Endothelial cell of umbilical vein (primary cell): ENCODE data around the gene ZEB1. TPM values are rescaled to one million over a fixed set of nuclear protein-coding genes. Genes with fewer than 3 reads are reported as not detected.

Experiments used
- BruUV-seq: library from RNA; stranded (reverse); fragments of 400-500 nt; replicated peaks from 2 replicates; lab custom pipeline; 2021; lab: Mats Ljungman, UMichigan
- CTCF ChIA-PET: fragments of 300-600, 350-600 bp; sonication (Branson Sonifier 250); formaldehyde crosslinking; loops from one replicate; lab custom pipeline; 2021; ENCODE audit warnings: antibody characterized with exemption, inconsistent platforms; lab: Charles Lee
- POLR2A ChIA-PET: fragments of 300-600, 350-600 bp; sonication (Branson Sonifier 250); formaldehyde crosslinking; loops from one replicate; lab custom pipeline; 2021; ENCODE audit warnings: antibody characterized with exemption, inconsistent platforms; lab: Charles Lee
- DNase-seq: peaks from one replicate; pipeline ENCODE4 v3.0.0-alpha.2; 2011; ENCODE audit warnings: low read depth, low spot score
- FAIRE-seq: peaks from 2 replicates; lab custom pipeline; 2011; peaks lifted over from hg19 to GRCh38; lab: Jason Lieb, UNC
- H2AFZ ChIP-seq: 2 replicates; pipeline ENCODE4 v1.6.0; 2012; ENCODE audit warnings: low read depth, low read length, control low read depth, inconsistent platforms
- H3K27ac ChIP-seq: 2 replicates; pipeline ENCODE4 v1.5.1; 2011; ENCODE audit warnings: low read depth, mild to moderate bottlenecking, control low read depth, low read length, moderate library complexity; ENCODE audit not compliant: insufficient read depth
- H3K27me3 ChIP-seq, 2 experiments: 2 replicates each; pipeline versions ENCODE4 v1.6.0 to v1.6.1; 2011; ENCODE audit warnings: low read length in 2 of 2, mixed read lengths in 1 of 2; ENCODE audit not compliant: control insufficient read depth in 2 of 2, insufficient read depth in 2 of 2
- H3K36me3 ChIP-seq, 2 experiments: 2 replicates in 1 of 2; 3 replicates in 1 of 2; pipeline ENCODE4 v1.5.1; 2011; ENCODE audit warnings: low read length in 2 of 2, mild to moderate bottlenecking in 1 of 2, moderate library complexity in 1 of 2; ENCODE audit not compliant: control insufficient read depth in 2 of 2, insufficient read depth in 2 of 2; ENCODE audit errors: extremely low read depth in 1 of 2
- H3K4me1 ChIP-seq: 3 replicates; pipeline ENCODE4 v1.5.1; 2011; ENCODE audit warnings: mild to moderate bottlenecking, low read length; ENCODE audit not compliant: control insufficient read depth, insufficient read depth; ENCODE audit errors: extremely low read depth
- H3K4me2 ChIP-seq: 2 replicates; pipeline ENCODE4 v1.6.1; 2011; ENCODE audit warnings: low read length, control low read depth, mixed read lengths; ENCODE audit not compliant: insufficient read depth
- H3K4me3 ChIP-seq, 3 experiments: fragments of 200-600 bp in 1 of 3; sonication (generic), shearing (Covaris generic) in 1 of 3; replicated peaks in 1 of 3; 2 replicates each; pipeline ENCODE4 v1.5.1; 2011 to 2016; ENCODE audit warnings: control low read depth in 3 of 3, low read length in 3 of 3, mild to moderate bottlenecking in 2 of 3, inconsistent platforms in 1 of 3, low read depth in 1 of 3, moderate library complexity in 1 of 3; ENCODE audit not compliant: insufficient read depth in 1 of 3
- H3K79me2 ChIP-seq: 2 replicates; pipeline ENCODE4 v1.6.0; 2012; ENCODE audit warnings: low read length, inconsistent platforms; ENCODE audit not compliant: control insufficient read depth, insufficient read depth
- H3K9ac ChIP-seq: replicated peaks from 2 replicates; pipeline ENCODE3; 2011; ENCODE audit warnings: low read length, control low read depth; ENCODE audit not compliant: insufficient read depth; ENCODE audit errors: extremely low read depth
- H3K9me1 ChIP-seq: replicated peaks from 3 replicates; pipeline ENCODE4 v1.6.0; 2011; ENCODE audit warnings: mild to moderate bottlenecking, low read length; ENCODE audit not compliant: control insufficient read depth, insufficient read depth; ENCODE audit errors: extremely low read depth
- H3K9me3 ChIP-seq: replicated peaks from 2 replicates; pipeline ENCODE4 v1.5.1; 2012; ENCODE audit warnings: low read length, inconsistent platforms; ENCODE audit not compliant: control insufficient read depth, insufficient read depth
- H4K20me1 ChIP-seq: replicated peaks from 2 replicates; pipeline ENCODE3; 2011; ENCODE audit warnings: mild to moderate bottlenecking, low read length; ENCODE audit not compliant: control insufficient read depth, insufficient read depth; ENCODE audit errors: extremely low read depth
- EZH2 ChIP-seq: IDR thresholded peaks from 2 replicates; pipeline ENCODE4 v1.6.1; 2012; ENCODE audit warnings: borderline replicate concordance, low read depth, mild to moderate bottlenecking, moderate library complexity, low read length, inconsistent platforms; ENCODE audit not compliant: severe bottlenecking
- FOS ChIP-seq: IDR thresholded peaks from 2 replicates; pipeline ENCODE4 v1.6.1; 2011; ENCODE audit warnings: mild to moderate bottlenecking, low read length, moderate library complexity, borderline replicate concordance; ENCODE audit not compliant: insufficient read depth
- GATA2 ChIP-seq: IDR thresholded peaks from 2 replicates; pipeline ENCODE4 v1.7.0; 2011; ENCODE audit warnings: low read depth, mild to moderate bottlenecking, moderate library complexity, mixed read lengths, low read length; ENCODE audit not compliant: insufficient read length, insufficient read depth
- JUN ChIP-seq: IDR thresholded peaks from 2 replicates; pipeline ENCODE4 v1.6.1; 2011; ENCODE audit warnings: borderline replicate concordance, low read depth; ENCODE audit not compliant: insufficient read length, insufficient read depth
- MAX ChIP-seq: IDR thresholded peaks from 2 replicates; pipeline ENCODE4 v1.6.1; 2011; ENCODE audit not compliant: insufficient read depth, insufficient read length
- MYC ChIP-seq: IDR thresholded peaks from one replicate; pipeline ENCODE4 v1.6.1; 2011; ENCODE audit warnings: mild to moderate bottlenecking, low read depth, low read length
- POLR2A ChIP-seq: IDR thresholded peaks from 2 replicates; pipeline ENCODE4 v1.6.1; 2012; ENCODE audit warnings: low read depth, mild to moderate bottlenecking, control low read depth, low read length
- POLR2AphosphoS5 ChIP-seq: IDR thresholded peaks from 2 replicates; pipeline ENCODE4 v1.6.1; 2012; ENCODE audit warnings: low read depth, mild to moderate bottlenecking, control low read depth, low read length, moderate library complexity; ENCODE audit not compliant: insufficient read depth
- dilution Hi-C: fragments of 300-500 bp; cut with MboI; formaldehyde crosslinking; loops from one replicate; pipeline ENCODE4 v1.15.0; 2019; ENCODE audit warnings: low sequenced_read_pairs; ENCODE audit not compliant: extremely low pct_ligation_motif_present
- intact Hi-C: fragments of 100-400 bp; cut with micrococcal nuclease; formaldehyde crosslinking; loops from one replicate; pipeline ENCODE4 v1.10.0; 2022
- polyA plus RNA-seq, 4 experiments: library from polyadenylated mRNA; depleted of rRNA in 3 of 4; stranded (reverse) in 3 of 4; unstranded in 1 of 4; fragments of >200 nt; gene quantifications; 2 replicates each; pipeline versions ENCODE4 v1.2.1 to v1.2.3, GENCODE V29; 2011 to 2012; ENCODE audit warnings: missing spikeins in 1 of 4
- total RNA-seq: library from RNA; stranded (reverse); gene quantifications from 2 replicates; pipeline ENCODE4 v1.2.3, GENCODE V29; 2021
- TF ChIP-seq, protein P1 (sequence below), 2 donors: IDR thresholded peaks; 1 replicate in 1 of 2; 2 replicates in 1 of 2; pipeline ENCODE4 v1.5.1; 2011; ENCODE audit warnings: low read length in 2 of 2, mild to moderate bottlenecking in 2 of 2, moderate library complexity in 2 of 2, control low read depth in 1 of 2, inconsistent platforms in 1 of 2, low read depth in 1 of 2; ENCODE audit not compliant: insufficient read depth in 1 of 2; ENCODE audit errors: extremely low read depth in 1 of 2

The ZEB1 gene
- total and polyA plus RNA-seq, 2 donors (not counting 3 experiments of a cell fraction or from before 2014, with no cell fraction given): 19.8 to 130 TPM

DNA sequence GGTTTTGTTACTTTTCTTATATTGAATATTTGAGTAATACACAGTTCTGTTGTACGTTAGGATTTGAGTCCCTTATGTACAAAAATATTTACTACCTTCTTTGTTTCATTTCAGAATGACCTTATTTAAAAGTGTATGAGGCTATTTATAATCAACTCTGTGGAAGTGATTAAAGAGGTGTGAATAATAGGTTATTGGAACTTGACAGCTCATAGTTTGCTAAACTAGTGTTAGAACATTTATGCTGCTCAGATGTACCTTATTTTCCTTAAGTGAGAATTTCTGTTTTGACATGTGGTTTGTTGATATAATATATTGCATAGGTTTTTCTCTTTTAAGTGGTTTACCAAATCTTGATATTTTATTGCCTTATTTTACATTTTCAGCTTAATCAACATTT, 105.5 kb downstream of the ZEB1 start:
- Histone ChIP-seq H3K4me3 (no peak overlapping the region), H3K4me1 (peaks cover 44% of the 10 kb centered on the region), H3K9me3 (no peaks in the 10 kb centered on the region), H3K4me2 (peak overlapping the region; percentile 38), H3K9ac (no peak overlapping the region), H2AFZ (no peak overlapping the region), H3K36me3 (peaks cover 0 to 3% of the 10 kb centered on the region in 2 experiments), H3K27me3 (no peaks in the 10 kb centered on the region), H3K27ac (no peak overlapping the region), H3K9me1 (no peaks in the 10 kb centered on the region), H3K79me2 (peaks cover 82% of the 10 kb centered on the region), H4K20me1 (no peaks in the 10 kb centered on the region)
- dilution Hi-C loops (no loop called here), intact Hi-C loops (no loop called here)
- TF ChIP-seq FOS (no peak), MAX (no peak), POLR2AphosphoS5 (no peak), JUN (no peak), EZH2 (no peak), GATA2 (no peak), POLR2A (no peak), MYC (no peak)
- TF ChIP-seq, protein P1, sequence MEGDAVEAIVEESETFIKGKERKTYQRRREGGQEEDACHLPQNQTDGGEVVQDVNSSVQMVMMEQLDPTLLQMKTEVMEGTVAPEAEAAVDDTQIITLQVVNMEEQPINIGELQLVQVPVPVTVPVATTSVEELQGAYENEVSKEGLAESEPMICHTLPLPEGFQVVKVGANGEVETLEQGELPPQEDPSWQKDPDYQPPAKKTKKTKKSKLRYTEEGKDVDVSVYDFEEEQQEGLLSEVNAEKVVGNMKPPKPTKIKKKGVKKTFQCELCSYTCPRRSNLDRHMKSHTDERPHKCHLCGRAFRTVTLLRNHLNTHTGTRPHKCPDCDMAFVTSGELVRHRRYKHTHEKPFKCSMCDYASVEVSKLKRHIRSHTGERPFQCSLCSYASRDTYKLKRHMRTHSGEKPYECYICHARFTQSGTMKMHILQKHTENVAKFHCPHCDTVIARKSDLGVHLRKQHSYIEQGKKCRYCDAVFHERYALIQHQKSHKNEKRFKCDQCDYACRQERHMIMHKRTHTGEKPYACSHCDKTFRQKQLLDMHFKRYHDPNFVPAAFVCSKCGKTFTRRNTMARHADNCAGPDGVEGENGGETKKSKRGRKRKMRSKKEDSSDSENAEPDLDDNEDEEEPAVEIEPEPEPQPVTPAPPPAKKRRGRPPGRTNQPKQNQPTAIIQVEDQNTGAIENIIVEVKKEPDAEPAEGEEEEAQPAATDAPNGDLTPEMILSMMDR (IDR thresholded peaks at IDR 0.05; ENCODE audit: extremely low read depth in 1 of 2, insufficient read depth in 1 of 2, low read depth in 1 of 2, low read length in 2 of 2): no peak
- FAIRE-seq (no peak), DNase-seq (no peak)
- no TSS peak for BruUV-seq
- ChIA-PET CTCF (interaction anchor here (1.0 to 1.3 kb wide), 3 partner anchors 9 to 40 kb away, joined by 3 to 7 read pairs (median 5); no protein-coding TSS in a partner anchor), POLR2A (no interaction called here)
